SK-MEL-5 (cell line): ENCODE results near the gene E4F1. TPM values are rescaled to one million over a fixed set of nuclear protein-coding genes. Genes with fewer than 3 reads are reported as not detected.

ENCODE experiments used
- DNase-seq: peaks from one replicate; pipeline ENCODE4 v3.0.0-alpha.2; 2016; ENCODE audit warnings: low read depth, low spot score
- in situ Hi-C: cut with HindIII; loops from 2 replicates; pipeline ENCODE4 v1.10.0; 2016; ENCODE audit warnings: low sequenced_read_pairs, high pct_unique_total_duplicates, low pct_unique_long_range_greater_than_20kb
- small RNA-seq, 2 experiments: library from RNA; depleted of rRNA; stranded (forward); fragments of <200 nt; gene quantifications; one replicate each; pipeline ENCODE3, GENCODE V24; 2014
- total RNA-seq: library from RNA; depleted of rRNA; stranded (reverse); fragments of >200 nt; shearing (Covaris generic); gene quantifications from 2 replicates; pipeline ENCODE4 v1.2.3, GENCODE V29; 2014; rRNA removed

Gene E4F1
- total RNA-seq, 1 experiment from 2014 or later, result 19.0 TPM

DNA sequence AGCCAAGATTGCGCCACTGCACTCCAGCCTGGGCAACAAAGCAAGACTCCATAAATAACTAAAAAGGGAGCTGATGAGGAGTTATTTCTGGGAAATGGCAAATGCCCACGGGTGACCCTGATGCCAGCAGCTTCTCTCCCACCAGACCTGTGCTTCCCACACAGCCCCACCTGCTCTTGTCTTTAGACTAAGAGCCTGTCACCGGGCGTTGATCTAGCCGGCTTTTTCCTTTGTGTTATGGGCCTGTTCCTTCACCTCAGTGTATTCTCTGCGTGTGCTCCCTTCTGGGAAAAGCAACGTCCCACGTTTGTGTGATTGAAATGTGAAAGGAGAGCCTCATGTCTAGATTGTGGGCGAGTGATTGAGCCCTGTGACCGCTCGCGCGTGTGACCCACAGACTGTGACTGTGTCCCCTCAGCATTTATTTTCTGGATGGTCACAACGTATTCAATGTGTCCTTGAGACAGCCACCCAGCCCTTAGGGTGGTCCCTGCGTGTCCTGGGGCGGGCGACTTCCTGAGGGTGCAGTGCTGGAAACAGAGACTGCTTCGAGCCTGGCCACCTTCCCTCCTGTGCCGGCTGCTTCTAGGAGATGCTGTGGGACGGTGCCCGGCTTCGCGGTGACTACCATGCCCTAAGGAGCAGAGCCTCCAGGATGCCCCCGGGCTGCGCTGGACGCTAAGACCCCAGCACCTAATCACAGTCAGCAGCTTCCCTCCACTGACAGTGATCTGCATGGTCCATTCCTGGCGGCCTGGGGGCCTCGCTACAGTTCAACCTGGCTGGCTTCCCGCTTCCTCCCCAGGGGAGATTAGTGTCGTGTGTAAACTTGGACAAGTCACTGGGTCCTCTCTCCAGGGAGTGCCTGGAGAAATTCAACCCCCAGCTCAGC is 52.3 kb downstream of the E4F1 start:
- in situ Hi-C loops, result no loop called here
- DNase-seq, result no peak

DNA sequence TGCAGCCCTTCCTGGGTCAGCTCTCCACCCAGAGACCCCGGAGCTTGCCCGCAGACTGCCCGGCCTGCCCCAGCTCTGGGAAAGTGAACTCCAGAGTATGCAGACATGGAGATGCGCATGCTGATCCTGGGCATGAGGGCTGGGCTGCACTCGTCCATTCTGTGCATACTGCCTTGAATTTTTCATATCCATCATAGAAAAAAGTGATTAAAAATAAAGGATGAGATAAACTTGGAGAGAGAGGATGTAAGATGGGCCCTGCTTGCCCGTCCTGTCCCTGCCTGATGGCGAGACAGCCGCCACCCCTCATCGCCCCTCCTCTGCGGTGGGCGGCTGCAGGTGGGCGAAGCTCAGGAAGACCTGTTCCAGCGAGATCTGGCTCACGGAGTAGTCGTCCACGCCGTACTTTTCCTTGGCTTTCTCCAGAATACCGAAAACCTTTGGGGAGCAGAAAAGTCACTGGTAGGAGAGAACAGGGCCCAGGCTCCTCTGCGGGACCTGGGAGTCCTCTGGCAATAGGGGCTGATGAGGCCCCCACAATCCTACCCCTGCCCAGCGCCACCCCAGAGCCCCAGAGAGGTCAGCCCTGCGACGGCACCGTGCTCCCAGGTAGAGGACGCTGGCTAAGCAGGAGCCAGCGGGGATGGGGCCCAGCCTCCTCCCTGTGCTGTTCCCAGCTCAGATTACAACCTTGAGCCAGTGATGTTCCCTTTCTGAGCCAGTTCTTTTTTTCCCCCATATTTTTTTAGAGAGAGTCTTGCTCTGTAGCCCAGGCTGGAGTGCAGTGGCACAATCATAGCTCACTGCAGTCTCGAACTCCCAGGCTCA is 53.2 kb downstream of the E4F1 start:
- in situ Hi-C loops, result no loop called here
- DNase-seq, result no peak

DNA sequence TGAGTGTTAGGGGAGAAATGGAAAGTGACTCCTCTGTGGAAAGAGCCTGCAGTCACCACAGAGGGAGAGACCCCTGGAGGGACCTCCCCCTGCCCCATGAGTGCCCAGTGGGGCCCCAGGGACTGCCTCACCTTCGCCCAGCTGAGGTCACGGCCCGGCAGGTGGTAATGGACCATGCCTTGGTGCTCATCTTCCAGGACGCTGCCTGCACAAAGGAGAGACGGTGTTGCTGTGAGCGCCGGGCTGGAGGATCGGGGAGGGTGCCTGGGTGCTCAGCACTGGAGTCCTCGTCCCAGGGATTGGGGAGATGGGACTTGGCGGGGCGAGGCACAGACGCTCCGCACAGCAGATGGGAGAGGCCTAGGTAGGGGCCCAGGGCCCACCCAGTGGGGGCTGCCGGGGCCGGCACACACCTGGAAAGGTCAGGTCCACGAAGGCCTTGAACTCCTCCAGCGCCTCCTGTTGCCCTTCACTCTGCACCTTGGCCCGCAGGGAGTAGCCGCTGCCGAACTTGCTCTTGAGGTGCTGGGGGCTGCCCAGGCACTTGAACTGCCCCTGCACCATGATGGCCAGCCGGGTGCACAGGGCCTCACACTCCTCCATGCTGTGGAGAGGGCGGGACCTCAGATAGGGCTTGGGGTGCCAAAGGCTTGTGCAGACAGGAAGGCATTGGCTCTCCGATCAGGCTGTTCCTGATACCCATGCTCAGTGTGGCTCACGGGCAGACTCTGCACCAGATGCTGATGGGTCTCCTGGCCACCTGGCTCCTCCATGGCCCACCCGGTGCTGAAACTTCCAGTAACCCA is 54.3 kb downstream of the E4F1 start:
- DNase-seq, result no peak
- in situ Hi-C loops, result no loop called here

DNA sequence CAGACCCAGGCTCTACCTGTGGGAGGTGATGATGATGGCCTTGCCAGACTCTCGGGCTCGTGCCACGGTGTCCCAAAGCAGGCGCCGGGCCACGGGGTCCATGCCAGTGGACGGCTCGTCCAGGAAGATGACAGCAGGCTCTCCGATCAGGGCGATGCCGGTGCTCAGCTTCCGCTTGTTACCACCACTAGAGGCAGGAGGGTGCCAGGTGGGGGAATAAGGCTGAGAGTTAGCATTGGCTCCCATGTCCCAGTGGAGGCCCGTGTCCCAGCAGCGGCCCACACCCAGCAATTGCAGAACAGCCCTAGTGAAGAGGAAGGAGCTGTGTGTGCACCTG is 54.8 kb downstream of the E4F1 start:
- DNase-seq, result no peak
- in situ Hi-C loops, result no loop called here

DNA sequence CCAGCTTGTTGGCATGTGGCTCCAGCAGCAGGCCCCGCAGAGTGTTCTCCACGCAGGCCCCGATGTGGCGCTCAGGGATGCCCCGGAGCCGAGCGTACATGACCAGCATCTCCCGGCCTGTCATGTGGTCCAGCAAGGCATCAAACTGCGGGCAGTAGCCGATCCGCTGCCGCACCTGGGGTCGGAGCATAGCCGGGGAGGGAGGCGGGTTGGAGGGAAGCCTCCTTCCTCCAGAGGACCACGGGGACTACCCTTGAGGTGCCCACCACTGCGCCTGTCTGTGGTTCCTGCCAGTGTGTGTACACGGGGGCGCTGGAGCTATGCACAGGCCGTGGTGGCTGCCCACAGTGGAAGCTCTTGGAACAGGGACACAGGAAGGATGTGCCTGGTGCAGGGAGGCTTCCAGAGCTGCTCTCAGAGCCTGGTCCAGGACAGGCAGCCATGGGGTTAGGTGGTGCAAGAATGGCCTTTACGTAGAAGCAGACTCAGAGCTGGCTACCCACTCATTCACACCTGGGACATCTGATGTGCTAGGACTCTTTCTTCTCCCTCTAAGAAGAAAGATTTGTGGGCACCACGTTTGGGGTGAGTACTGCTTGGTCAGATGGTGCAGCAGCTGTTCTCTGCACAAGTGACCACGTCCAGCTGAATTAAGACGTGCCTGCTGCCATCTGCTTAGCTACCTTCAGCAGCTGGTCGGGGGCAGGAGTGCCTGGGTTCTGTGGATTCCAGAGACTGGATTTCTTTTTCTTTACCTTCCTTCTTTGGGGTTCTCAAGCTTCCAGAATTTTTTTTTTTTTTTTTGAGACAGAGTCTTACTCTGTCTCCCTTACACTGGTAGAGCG is 55.8 kb downstream of the E4F1 start:
- in situ Hi-C loops, result no loop called here

DNA sequence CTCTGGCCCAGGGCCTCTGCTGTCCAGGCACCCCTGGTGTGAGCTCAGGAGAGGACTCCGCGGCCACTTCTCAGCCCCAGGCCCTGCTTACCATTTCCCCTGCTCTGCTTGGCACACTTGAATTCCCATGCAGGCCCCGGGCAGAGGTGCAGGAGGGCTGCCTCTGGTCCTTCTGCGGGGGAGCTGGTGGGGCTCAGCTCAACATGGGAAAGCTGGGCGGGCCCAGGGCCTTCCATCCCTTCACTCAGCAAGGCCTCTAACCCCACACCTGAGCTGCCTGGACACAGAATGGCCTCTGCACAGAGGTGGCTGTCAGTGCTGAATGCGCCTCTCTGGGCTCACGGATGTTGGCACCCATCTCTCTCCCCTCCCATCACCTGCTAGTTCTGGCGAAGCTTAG is 57.1 kb downstream of the E4F1 start:
- DNase-seq, result no peak
- in situ Hi-C loops, result no loop called here

More for the DNA sequence above, 55.8 kb downstream of the E4F1 start:
- DNase-seq, result no peak

DNA sequence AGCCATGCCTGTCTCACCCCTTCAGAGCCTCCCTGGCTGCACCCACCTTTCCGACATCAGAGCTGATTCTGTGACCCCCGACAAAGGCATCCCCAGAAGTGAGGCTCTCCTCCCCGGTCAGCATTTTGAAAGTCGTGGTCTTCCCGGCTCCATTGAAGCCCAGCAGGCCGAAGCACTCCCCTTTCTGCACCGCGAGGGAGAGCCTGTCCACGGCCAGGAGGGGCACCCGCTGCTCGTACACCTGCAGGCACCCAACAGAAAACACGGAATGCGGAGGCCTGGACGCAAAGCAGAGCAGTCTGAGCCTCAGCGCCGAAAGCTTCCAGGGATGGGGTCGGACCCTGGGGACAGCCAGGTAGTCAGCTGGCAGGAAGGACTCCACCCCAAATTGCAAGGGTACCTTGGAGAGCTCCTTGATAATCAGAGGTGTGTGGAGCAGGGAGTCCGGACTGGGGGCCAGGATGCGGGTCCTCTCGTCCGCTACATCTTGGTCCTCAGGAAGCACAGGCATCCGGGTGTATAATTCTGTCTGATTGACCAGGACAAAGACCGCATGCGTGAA is 57.7 kb downstream of the E4F1 start:
- in situ Hi-C loops, result no loop called here
- no peak for DNase-seq

DNA sequence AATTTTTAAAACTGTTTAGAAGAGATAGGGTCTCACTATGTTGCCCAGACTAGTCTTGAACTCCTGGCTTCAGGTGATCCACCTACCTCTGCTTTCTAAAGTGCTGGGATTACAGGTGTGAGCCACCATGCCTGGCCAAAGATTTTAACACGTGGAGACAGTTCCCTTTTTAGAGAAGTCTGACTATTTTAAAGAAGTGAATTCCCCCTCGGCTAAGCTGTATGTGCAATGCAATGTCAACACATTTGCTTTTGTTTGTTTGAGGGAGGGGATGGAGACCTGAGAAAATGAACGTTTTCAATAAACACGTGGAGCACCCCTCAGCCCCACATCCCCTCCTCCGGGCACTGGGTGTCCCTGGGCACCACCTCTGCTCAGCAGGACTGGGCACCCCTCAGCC is 58.9 kb downstream of the E4F1 start:
- DNase-seq, result no peak
- in situ Hi-C loops, result no loop called here

DNA sequence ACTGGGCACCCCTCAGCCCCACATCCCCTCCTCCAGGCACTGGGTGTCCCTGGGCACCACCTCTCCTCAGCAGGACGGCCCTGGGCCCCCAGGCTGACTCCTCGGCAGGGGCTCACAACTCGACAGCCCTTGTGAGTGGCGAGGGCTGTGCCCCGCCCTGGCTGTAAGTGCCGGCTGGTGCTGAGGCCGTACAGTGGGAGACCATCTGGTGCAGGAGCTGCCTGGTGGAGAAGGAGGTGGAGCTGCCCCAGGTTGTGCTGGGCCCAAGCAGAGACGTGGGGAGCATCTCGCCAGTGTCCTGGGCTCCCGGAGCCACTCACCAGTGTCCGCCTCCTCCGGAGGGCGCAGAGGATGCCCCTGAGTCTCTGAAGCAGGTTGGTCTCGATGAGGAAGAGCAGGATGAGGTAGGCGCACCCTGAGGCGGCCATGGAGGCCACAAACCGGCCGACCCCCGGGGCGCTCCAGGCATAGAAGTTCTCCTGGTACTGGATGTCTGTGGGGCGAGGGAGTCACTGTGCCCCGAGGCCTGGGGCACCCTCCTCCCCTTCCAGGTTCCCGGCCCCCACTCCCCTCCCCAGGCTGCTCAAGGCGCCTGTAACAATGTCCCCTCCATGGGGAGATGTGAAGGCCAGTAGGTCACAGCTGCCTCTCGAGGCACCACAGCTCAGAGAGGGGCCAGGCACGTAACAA is 59.6 kb downstream of the E4F1 start:
- in situ Hi-C loops, result no loop called here

DNA sequence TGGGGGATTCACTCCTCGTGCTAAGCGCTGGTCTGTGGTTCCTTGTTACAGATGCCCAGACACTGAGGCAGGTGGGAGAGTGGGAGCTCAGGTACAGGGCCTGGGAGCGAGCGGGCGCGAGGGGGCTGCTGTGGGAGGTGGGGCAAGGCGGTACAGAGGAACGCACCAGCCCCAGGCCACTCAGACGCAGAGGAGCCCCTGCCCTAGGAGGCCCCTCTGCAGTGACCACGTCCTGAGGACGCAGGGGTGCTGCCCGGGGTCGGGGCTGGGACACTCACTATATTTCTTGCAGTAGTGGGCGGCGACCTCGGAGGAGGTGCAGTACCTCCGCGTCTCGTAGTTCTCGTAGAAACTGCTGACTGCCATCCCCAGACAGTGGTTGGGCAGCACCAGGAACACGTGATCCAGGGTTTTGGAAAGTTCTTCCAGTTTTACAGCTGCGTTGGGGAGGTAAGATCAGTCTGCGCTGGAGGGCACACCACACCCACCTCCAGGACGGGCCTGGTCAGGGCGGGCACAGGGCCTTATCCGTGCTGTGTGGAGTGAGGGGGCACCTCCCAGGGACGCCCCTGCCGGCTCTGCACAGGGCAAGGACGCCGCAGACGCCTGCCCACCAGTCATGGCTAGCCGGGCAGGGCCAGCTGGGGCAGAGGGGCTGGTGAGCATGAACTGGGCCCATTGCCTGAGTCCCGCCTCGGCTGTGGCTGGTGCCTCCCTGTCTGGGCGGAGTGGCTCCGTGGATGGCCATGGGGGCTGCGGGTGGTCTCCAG is 60.8 kb downstream of the E4F1 start:
- in situ Hi-C loops, result no loop called here
- DNase-seq, result no peak

More for the DNA sequence above, 59.6 kb downstream of the E4F1 start:
- no peak for DNase-seq

DNA sequence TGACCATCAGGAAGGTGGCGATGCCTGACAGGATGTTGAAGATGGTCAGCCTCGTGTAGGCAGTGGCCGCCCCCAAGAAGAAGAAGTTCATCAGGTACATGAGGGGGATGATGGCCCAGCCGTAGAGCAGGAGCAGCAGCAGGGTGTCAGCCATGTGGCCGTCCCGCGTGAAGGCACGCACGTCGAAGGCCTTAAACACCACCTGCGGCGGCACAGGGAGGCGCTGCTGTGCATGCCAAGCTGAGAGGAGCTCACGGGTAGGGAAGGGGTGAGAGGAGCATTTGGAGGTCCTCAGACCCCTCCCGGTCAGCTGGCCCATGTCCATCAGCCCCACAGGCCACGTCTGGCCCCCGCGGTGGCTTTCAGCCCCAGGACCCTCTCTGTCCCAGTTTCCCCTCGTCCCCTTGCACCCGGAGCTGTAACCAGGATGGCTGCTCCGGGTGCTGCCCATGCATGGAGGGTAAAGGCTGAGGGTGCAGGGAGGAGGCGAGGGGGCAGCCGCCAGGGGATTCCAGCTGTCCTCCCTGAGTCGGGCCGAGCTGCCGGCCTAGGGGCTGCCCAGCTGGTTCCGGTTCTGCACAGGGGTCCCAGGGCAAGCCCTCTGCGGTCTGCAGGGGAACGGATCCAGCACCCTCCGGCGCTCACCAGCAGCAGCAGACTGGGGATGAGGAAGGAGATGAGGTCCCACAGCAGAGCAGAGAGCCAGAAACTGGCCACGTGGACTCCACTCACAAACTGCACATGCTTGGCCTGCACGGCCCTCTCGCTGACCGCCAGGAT is 61.6 kb downstream of the E4F1 start:
- in situ Hi-C loops, result no loop called here
- no peak for DNase-seq

Small RNA genes lying within 50 kb of the gene (small RNA-seq; reads per million reads assigned to genes)
- gene MIR3677, result 0 reads per million in 2 experiments
- 0 reads per million in 2 experiments for gene MIR4717

Other genes with a start within 250 kb of the E4F1 start
- not detected in 2 replicates for gene NOXO1, start 242.1 kb upstream of the E4F1 start, total RNA-seq
- 29.2 and 33.9 TPM in 2 replicates for gene GFER, start 239.4 kb upstream of the E4F1 start, total RNA-seq
- gene SYNGR3, start 233.6 kb upstream of the E4F1 start, total RNA-seq, result 0.37 and 1.5 TPM in 2 replicates
- 10.4 and 10.7 TPM in 2 replicates for gene ZNF598, start 213.8 kb upstream of the E4F1 start, total RNA-seq
- gene NPW, start 203.8 kb upstream of the E4F1 start, total RNA-seq, result 0.55 TPM in 1 of 2 replicates, not detected in the other
- 7.0 and 9.3 TPM in 2 replicates for gene NHERF2, start 196.7 kb upstream of the E4F1 start, total RNA-seq
- 27.0 and 31.2 TPM in 2 replicates for gene NTHL1, start 175.8 kb upstream of the E4F1 start, total RNA-seq
- gene TSC2, start 175.6 kb upstream of the E4F1 start, total RNA-seq, result 11.6 and 20.2 TPM in 2 replicates
- 18.7 and 18.8 TPM in 2 replicates for gene PKD1, start 87.7 kb upstream of the E4F1 start, total RNA-seq
- 0.27 and 0.40 TPM in 2 replicates for gene RAB26, start 75.0 kb upstream of the E4F1 start, total RNA-seq
- 59.3 and 62.4 TPM in 2 replicates for gene TRAF7, start 67.8 kb upstream of the E4F1 start, total RNA-seq
- gene CASKIN1, start 27.0 kb upstream of the E4F1 start, total RNA-seq, result 0.67 and 0.95 TPM in 2 replicates
- gene MLST8, start 18.1 kb upstream of the E4F1 start, total RNA-seq, result 29.9 and 33.4 TPM in 2 replicates
- 0.96 and 1.6 TPM in 2 replicates for gene BRICD5, start 12.7 kb upstream of the E4F1 start, total RNA-seq
- 13.6 and 15.1 TPM in 2 replicates for gene PGP, start 8.8 kb upstream of the E4F1 start, total RNA-seq
- gene DNASE1L2, start 12.9 kb downstream of the E4F1 start, total RNA-seq, result 1.0 and 1.3 TPM in 2 replicates
- 44.5 and 47.7 TPM in 2 replicates for gene ECI1, start 28.0 kb downstream of the E4F1 start, total RNA-seq
- gene RNPS1, start 44.5 kb downstream of the E4F1 start, total RNA-seq, result 101 and 113 TPM in 2 replicates
- 0.24 and 0.40 TPM in 2 replicates for gene ABCA3, start 117.1 kb downstream of the E4F1 start, total RNA-seq
- gene CCNF, start 205.9 kb downstream of the E4F1 start, total RNA-seq, result 12.9 and 14.5 TPM in 2 replicates
- 12.1 and 15.2 TPM in 2 replicates for gene TEDC2, start 236.5 kb downstream of the E4F1 start, total RNA-seq
- gene NTN3, start 247.7 kb downstream of the E4F1 start, total RNA-seq, result 0.21 TPM in 1 of 2 replicates, not detected in the other